ENCODE data around the gene TOP1. TPM values are rescaled to one million over a fixed set of nuclear protein-coding genes. Genes with fewer than 3 reads are reported as not detected.

Gene TOP1
- total RNA-seq, 1 experiment from 2014 or later = 81.8 TPM

GRCh38 chr20:41167481-41168253 lies 139.0 kb downstream of the TOP1 start:
- POLR2A ChIA-PET = no interaction called here
- TF ChIP-seq NFATC4 (CRISPR knock-in tag; IDR thresholded peaks at IDR 0.05) = no peak
- TF ChIP-seq ZSCAN18 (CRISPR knock-in tag; IDR thresholded peaks at IDR 0.05) = no peak
- no peak for TF ChIP-seq RORB (CRISPR knock-in tag; IDR thresholded peaks at IDR 0.05)
- no peak for TF ChIP-seq FOXP1 (CRISPR knock-in tag; IDR thresholded peaks at IDR 0.05; ENCODE audit: borderline replicate concordance)
- H3K27me3 Mint-ChIP-seq (ENCODE audit: low read depth) = no peaks in the 10 kb centered on the region
- DNase-seq (ENCODE audit: low spot score) (no peak), ATAC-seq (no peak)
- peaks cover 82% of the 10 kb centered on the region for H3K36me3 Mint-ChIP-seq
- peak overlapping the region; percentile 74; the same call in 1 of the 2 replicates for H3K27ac Mint-ChIP-seq
- no peaks in the 10 kb centered on the region for H3K9me3 Mint-ChIP-seq
- H3K4me3 Mint-ChIP-seq = no peak overlapping the region
- H3K4me1 Mint-ChIP-seq = no peaks in the 10 kb centered on the region
- CTCF ChIA-PET = interaction anchor here (1.6 to 1.8 kb wide), 2 partner anchors 32 to 173 kb away, joined by 4 to 6 read pairs; partner anchors contain the start of gene LPIN3

GRCh38 chr20:41168281-41169161 lies 139.9 kb downstream of the TOP1 start:
- CTCF ChIA-PET = interaction anchor here (1.8 kb wide), 1 partner anchor 172 kb away, joined by 4 read pairs; the partner anchor contains the start of gene LPIN3
- POLR2A ChIA-PET = no interaction called here
- DNase-seq (ENCODE audit: low spot score) (no peak), ATAC-seq (no peak)
- H3K36me3 Mint-ChIP-seq = peaks cover 82% of the 10 kb centered on the region
- no peak overlapping the region for H3K4me3 Mint-ChIP-seq
- H3K4me1 Mint-ChIP-seq = no peaks in the 10 kb centered on the region
- no peaks in the 10 kb centered on the region for H3K9me3 Mint-ChIP-seq
- no peaks in the 10 kb centered on the region for H3K27me3 Mint-ChIP-seq (ENCODE audit: low read depth)
- TF ChIP-seq ZNF671 (CRISPR knock-in tag; IDR thresholded peaks at IDR 0.05) (no peak), NFYB (CRISPR knock-in tag; conservative IDR thresholded peaks at IDR 0.05; ENCODE audit: low read depth) (no peak), ZNF121 (CRISPR knock-in tag; IDR thresholded peaks at IDR 0.05) (no peak), AFF4 (CRISPR knock-in tag; IDR thresholded peaks at IDR 0.05; ENCODE audit: borderline replicate concordance) (no peak), IRF2 (CRISPR knock-in tag; IDR thresholded peaks at IDR 0.05; ENCODE audit: borderline replicate concordance, low read depth) (no peak), ZNF512 (CRISPR knock-in tag; IDR thresholded peaks at IDR 0.05; ENCODE audit: borderline replicate concordance) (no peak)
- TF ChIP-seq, protein P1, sequence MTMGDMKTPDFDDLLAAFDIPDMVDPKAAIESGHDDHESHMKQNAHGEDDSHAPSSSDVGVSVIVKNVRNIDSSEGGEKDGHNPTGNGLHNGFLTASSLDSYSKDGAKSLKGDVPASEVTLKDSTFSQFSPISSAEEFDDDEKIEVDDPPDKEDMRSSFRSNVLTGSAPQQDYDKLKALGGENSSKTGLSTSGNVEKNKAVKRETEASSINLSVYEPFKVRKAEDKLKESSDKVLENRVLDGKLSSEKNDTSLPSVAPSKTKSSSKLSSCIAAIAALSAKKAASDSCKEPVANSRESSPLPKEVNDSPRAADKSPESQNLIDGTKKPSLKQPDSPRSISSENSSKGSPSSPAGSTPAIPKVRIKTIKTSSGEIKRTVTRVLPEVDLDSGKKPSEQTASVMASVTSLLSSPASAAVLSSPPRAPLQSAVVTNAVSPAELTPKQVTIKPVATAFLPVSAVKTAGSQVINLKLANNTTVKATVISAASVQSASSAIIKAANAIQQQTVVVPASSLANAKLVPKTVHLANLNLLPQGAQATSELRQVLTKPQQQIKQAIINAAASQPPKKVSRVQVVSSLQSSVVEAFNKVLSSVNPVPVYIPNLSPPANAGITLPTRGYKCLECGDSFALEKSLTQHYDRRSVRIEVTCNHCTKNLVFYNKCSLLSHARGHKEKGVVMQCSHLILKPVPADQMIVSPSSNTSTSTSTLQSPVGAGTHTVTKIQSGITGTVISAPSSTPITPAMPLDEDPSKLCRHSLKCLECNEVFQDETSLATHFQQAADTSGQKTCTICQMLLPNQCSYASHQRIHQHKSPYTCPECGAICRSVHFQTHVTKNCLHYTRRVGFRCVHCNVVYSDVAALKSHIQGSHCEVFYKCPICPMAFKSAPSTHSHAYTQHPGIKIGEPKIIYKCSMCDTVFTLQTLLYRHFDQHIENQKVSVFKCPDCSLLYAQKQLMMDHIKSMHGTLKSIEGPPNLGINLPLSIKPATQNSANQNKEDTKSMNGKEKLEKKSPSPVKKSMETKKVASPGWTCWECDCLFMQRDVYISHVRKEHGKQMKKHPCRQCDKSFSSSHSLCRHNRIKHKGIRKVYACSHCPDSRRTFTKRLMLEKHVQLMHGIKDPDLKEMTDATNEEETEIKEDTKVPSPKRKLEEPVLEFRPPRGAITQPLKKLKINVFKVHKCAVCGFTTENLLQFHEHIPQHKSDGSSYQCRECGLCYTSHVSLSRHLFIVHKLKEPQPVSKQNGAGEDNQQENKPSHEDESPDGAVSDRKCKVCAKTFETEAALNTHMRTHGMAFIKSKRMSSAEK (CRISPR knock-in tag; IDR thresholded peaks at IDR 0.05; ENCODE audit: borderline replicate concordance) = no peak
- TF ChIP-seq, protein P2, sequence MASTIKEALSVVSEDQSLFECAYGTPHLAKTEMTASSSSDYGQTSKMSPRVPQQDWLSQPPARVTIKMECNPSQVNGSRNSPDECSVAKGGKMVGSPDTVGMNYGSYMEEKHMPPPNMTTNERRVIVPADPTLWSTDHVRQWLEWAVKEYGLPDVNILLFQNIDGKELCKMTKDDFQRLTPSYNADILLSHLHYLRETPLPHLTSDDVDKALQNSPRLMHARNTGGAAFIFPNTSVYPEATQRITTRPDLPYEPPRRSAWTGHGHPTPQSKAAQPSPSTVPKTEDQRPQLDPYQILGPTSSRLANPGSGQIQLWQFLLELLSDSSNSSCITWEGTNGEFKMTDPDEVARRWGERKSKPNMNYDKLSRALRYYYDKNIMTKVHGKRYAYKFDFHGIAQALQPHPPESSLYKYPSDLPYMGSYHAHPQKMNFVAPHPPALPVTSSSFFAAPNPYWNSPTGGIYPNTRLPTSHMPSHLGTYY (CRISPR knock-in tag; IDR thresholded peaks at IDR 0.05) = no peak
- no peak overlapping the region for H3K27ac Mint-ChIP-seq

Measured in WTC11 (cell line).